ENCODE results near the gene STAC.
"Not testable (repeated sequence)": the region's sequence is repeated elsewhere in the genome, so short reads cannot be mapped to it uniquely, and the experiment has no call there.

Gene STAC

DNA sequence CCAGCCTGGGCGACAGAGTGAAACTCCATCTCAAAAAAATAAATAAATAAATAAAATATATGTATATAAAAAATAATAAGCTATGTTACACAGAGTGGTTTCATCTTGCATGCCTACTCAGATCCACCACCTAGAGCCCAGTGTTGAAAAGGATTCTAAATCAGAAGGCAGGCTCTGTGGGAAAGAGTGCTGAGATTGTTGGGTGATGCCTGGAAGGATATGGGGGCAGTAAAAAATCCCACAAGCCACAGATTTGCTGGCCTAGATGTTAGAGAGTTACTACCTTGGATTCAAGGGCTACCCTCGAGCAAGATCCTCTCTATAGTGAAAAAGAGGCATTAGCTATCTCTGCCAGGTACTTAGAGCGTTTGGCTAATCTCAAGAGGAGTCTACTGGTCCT, 144.3 kb downstream of the STAC start:
- no peak for DNase-seq

- DNase-seq, result no peak
Observed at GRCh38 chr3:36525115-36525801, 145.0 kb downstream of the STAC start.

GRCh38 chr3:36538136-36538749, 157.9 kb downstream of the STAC start:
- no peak for DNase-seq

GRCh38 chr3:36540888-36541518, 160.7 kb downstream of the STAC start:
- DNase-seq, result no peak

- DNase-seq, result no peak
Observed at GRCh38 chr3:36542186-36542585, 161.9 kb downstream of the STAC start.

- no peak for DNase-seq
Observed at GRCh38 chr3:36543276-36543997, 163.1 kb downstream of the STAC start.

DNA sequence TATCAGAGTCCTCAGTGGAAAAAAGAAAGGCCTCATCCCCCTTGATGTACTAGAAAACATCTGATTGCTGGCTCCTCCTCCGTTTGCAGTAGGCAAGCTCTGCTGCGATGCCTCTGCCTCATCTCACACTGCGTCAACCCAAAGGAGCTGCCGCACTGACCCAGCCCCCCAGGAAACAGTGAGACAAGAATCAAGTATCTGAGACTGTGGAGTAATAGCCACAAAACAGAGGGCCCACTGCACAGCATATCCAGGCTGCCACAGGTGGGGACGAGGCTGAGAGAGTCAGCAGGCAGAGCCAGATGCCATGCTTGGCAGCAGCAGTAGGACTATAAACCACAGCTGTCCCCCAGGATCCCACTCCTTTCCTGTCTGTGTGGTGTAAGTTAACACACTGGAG, 165.9 kb downstream of the STAC start:
- no peak for DNase-seq

- no peak for DNase-seq
Observed at GRCh38 chr3:36548712-36549111, 168.4 kb downstream of the STAC start.

GRCh38 chr3:36557021-36557707, 176.9 kb downstream of the STAC start:
- DNase-seq, result no peak

DNA sequence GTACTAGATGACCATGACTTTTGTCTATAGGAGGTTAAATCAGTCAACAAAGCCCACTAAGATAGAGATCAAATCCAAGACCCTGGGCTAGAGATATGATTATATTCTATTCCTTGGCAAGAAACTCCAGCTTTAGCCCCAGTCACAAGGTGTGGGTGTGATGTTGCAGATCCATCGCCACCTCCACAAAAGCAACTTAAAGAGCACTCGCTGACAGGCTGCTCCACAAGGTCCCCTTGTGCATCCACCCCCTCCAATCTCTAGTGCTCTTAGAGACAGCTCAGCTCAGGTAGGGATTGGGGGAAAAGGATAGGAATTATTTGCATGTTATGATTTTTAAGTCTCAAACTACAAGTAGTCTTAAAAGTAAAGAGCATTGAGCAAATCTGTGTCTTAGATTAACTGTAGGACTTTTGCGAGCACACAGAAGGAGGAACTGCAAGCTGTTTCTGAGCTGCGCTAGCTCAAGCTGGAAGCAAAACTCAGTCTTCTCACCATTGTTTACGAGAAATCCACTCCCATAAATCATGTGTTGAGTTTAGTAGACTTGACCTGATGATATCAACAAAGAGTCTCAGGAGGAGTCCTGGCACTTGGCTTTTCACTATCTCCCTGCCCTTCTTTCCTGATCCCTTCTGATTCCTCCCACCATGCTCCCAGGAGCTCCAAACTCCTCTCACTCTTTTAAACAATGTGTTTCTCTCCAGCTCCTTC, 177.6 kb downstream of the STAC start:
- DNase-seq, result no peak

DNA sequence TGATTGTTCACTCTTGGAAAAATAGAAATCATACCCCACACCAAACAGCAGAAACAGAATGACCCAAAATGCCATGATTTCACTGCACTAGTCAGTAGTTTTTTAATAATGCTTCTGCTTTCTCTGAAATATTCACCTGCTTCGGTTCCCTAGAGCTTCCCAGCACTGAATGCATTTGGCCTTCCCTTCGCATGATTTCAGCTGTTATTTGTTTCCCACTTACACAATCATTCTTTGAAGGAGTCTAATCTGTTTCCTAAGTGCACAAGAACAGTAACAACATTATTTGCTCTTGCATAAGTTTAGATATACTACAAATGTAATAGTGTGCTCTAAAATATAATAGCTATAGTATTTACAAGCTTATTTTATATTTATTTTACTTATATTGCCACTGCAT, 178.7 kb downstream of the STAC start:
- DNase-seq, result no peak

DNA sequence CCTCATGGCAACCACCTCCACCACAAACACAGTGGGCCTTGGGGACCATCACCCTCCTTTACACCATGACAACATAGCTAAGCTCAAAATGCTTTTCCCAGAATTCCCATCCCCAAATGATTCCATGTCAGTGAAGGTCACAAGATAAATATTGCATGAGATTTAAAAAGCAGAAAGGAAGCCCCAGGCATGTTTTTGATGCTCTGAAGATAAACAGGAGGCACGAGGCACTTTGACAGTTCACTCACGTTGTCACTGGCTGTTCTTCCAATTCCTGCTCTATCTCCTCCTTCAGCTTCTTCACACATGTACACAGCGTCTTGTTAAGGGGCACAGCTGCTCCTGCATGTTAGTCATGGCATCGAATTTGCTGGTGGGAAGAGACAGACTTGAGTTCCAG, 180.4 kb downstream of the STAC start:
- DNase-seq, result no peak

DNA sequence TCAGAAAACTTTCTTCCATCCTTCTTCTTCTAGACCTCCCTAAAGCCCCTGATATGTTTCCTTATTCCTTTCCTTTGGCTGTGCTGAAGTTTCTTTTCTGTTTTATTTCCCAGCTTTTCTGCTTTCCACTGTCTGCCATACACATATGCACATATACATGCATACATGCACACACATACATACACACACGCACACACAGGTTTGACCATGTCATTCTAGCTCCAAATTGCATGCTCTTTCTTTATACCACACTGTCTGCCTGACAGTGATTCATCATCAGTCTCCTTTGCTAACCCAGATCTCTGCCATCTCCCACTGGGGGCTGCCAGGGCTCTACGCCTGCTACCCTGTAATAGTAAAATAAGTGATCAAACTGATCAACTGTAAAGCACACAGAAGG, 181.3 kb downstream of the STAC start:
- no peak for DNase-seq

- DNase-seq, result no peak
Observed at GRCh38 chr3:36562945-36563344, 182.6 kb downstream of the STAC start.

- no peak for DNase-seq
Observed at GRCh38 chr3:36575241-36575640, 194.9 kb downstream of the STAC start.

- DNase-seq, result not testable (repeated sequence)
Observed at GRCh38 chr3:36578418-36578817, 198.1 kb downstream of the STAC start.

- no peak for DNase-seq
Observed at GRCh38 chr3:36579746-36580145, 199.4 kb downstream of the STAC start.

- no peak for DNase-seq
Observed at GRCh38 chr3:36580716-36581115, 200.4 kb downstream of the STAC start.

- DNase-seq, result no peak
Observed at GRCh38 chr3:36591959-36592358, 211.7 kb downstream of the STAC start.

DNA sequence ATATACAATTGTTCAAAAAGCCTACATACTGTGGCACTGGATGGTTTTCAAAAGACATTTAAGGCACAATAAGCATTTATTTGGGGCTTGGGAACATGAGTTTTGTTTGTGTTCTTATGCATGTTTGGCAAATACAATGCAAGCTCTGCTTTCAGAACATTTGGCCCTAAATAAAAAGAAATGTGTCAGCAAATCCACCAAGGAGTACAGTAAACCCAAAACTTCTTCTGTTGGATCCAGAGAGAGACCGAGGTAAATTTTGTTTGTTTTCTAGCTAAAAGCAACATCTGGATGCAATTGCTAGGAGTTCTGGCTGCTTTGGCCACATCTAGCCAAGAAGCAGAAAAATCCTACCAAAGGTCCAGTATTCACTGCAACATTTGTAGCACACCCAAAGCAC, 215.2 kb downstream of the STAC start:
- no peak for DNase-seq

DNA sequence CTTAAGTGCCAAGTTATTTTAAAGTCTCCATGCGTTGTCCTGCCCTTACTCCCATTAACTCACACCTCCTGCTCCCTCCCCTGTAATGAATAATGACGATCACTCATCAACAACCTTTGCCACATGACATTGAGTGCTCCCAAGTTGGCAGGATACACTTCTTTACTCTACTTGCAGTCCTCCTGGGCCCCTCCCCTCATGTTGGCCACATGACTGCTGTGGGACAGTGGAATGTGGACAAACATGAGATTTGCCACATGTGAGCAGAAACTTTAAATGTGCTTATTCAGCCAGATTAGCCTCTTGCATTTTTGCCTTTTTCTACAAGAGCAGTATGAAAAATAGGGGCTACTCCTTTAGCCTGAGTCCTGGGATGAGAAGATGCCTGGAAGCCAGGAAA, 216.1 kb downstream of the STAC start:
- DNase-seq, result no peak

DNA sequence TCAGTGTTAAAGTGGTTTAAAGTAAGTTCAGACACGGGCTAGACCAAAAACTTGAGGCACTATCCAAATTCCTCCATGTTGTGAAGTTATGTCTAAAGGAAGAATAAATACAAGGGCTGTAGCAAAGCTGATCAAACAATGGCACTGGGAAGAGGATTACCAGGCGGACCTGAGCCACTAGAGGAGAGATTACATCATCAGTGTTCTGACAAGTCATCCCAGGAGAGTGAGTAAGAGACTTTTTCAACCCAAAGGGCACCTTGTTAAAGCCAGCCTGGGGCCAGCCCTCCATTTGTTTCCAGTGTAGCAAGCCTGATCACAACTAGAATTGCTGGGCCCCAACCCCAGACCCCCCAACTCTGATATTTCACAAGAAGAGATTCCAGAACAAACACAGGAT, 217.1 kb downstream of the STAC start:
- no peak for DNase-seq

Measured in stimulated activated CD8-positive, alpha-beta memory T cell treated with anti-CD3 and anti-CD28 coated beads, Interleukin-4, amount 100 ng/mL, for 48 hours (primary cell).